ENCODE results near the gene TRPC4AP. TPM values are rescaled to one million over a fixed set of nuclear protein-coding genes. Genes with fewer than 3 reads are reported as not detected.

Gene TRPC4AP
- total and polyA plus RNA-seq, 11 donors: 21.2 to 51.8 (median 38.6) TPM

GRCh38 chr20:35002426-35003210, 90.0 kb downstream of the TRPC4AP start:
- H3K36me3 ChIP-seq: peaks cover 0 to 100% (median 99%) of the 10 kb centered on the region in 9 donors

GRCh38 chr20:35001596-35002362, 90.8 kb downstream of the TRPC4AP start:
- peak in 1 of 4 donors; percentile 0 for ATAC-seq
- H3K4me1 ChIP-seq: peaks cover 0 to 17% (median 0%) of the 10 kb centered on the region in 12 donors
- H3K9me3 ChIP-seq: no peaks in the 10 kb centered on the region
- DNase-seq: peak in 2 of 5 donors; percentile 27 to 53
- H3K4me3 ChIP-seq: no peak overlapping the region
- H3K27me3 ChIP-seq: no peaks in the 10 kb centered on the region
- WGBS, 4 donors: 75 to 81% (median 77%) methylated on average over 15 of the region's 15 CpGs
- peaks cover 0 to 100% (median 100%) of the 10 kb centered on the region in 9 donors for H3K36me3 ChIP-seq
- TF ChIP-seq CTCF (IDR thresholded peaks at IDR 0.05) (peak in 2 of 12 donors; percentile 14 to 26), POLR2A (IDR thresholded peaks at IDR 0.05) (no peak)
- intact Hi-C loops (cut with DNase I): no loop called here
- H3K27ac ChIP-seq: peak overlapping the region in 1 of 12 donors; percentile 61

More at GRCh38 chr20:35002426-35003210, 90.0 kb downstream of the TRPC4AP start:
- ATAC-seq (peak in 3 of 4 donors; percentile 12 to 33 (median 25)), DNase-seq (peak in 2 of 5 donors; percentile 14 to 60)
- Histone ChIP-seq H3K4me3 (no peak overlapping the region), H3K4me1 (peaks cover 0 to 17% (median under 1%) of the 10 kb centered on the region in 12 donors), H3K9me3 (no peaks in the 10 kb centered on the region), H3K27ac (peak overlapping the region in 7 of 12 donors; percentile 24 to 61 (median 34)), H3K27me3 (no peaks in the 10 kb centered on the region)
- 61 to 74% (median 65%) methylated on average over 5 to 10 of the region's 10 CpGs for WGBS, 4 donors
- TF ChIP-seq POLR2A (IDR thresholded peaks at IDR 0.05) (peak in 1 of 2 donors; percentile 8), CTCF (IDR thresholded peaks at IDR 0.05) (no peak)
- intact Hi-C loops (cut with DNase I): no loop called here

GRCh38 chr20:35000922-35001595, 91.5 kb downstream of the TRPC4AP start:
- no peak overlapping the region for H3K4me3 ChIP-seq
- TF ChIP-seq CTCF (IDR thresholded peaks at IDR 0.05) (no peak), POLR2A (IDR thresholded peaks at IDR 0.05) (no peak)
- H3K36me3 ChIP-seq: peaks cover 2 to 100% (median 100%) of the 10 kb centered on the region in 9 donors
- peaks cover 0 to 16% (median 0%) of the 10 kb centered on the region in 12 donors for H3K4me1 ChIP-seq
- H3K27ac ChIP-seq: no peak overlapping the region
- no peaks in the 10 kb centered on the region for H3K9me3 ChIP-seq
- ATAC-seq: no peak
- intact Hi-C loops (cut with DNase I): no loop called here
- DNase-seq: peak in 3 of 5 donors; percentile 18 to 56 (median 31)
- H3K27me3 ChIP-seq: no peaks in the 10 kb centered on the region
- 88 to 90% (median 89%) methylated on average over 23 to 28 of the region's 28 CpGs for WGBS, 4 donors
